Stimulated activated naive CD4-positive, alpha-beta T cell treated with Interleukin-2 at 50 U/mL for 16 hours (primary cell): ENCODE data around the gene EFTUD2.
"Not testable (repeated sequence)": the region's sequence is repeated elsewhere in the genome, so short reads cannot be mapped to it uniquely, and the experiment has no call there.

Experiments
- DNase-seq: peaks from one replicate; lab custom pipeline; 2025; lab: John Stamatoyannopoulos, UW

Gene EFTUD2

DNA sequence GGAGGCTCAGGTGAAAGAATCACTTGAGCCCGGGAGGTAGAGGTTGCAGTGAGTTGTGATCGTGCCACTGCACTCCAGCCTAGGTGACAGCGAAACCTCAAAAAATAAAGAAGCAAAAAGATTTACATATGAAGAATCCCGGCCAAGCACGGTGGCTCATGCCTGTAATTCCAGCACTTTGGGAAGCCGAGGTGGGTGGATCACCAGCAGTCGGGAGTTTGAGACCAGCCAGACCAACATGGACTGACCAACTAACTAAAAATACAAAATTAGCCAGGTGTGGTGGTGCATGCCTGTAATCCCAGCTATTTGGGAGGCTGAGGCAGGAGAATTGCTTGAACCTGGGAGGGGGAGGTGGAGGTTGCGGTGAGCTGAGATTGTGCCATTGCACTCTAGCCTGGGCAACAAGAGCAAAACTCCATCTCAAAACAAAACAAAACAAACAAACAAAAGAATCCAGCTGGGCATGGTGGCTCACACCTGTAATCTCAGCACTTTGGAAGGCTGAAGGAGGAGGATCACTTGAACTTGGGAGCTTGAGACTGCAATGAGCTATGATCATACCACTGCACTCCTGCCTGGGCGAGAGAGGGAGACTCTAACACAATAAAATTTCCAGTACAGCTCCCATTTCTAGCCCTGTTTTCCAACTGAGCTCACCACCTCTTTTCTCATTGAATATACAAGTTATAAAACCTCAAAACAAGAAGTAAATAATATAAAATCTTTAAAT, 90.4 kb downstream of the EFTUD2 start:
- DNase-seq: not testable (repeated sequence)

DNA sequence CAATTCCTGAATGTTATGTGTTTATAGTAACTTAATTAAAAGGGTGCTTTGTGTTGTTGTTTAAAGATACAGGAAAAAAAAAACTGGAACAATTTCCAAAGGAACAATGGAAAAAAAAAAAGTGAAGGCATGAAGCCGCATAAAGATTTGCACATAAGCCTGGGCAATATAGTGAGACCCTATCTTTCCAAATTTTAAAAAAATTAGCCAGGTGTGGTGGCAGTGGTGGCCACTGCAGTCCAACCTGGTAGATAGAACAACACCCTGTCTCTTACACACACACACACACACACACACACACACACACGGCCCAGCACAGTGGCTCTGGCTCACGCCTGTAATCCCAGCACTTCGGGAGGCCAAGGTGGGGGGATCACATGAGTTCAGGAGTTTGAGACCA, 91.1 kb downstream of the EFTUD2 start:
- no peak for DNase-seq

DNA sequence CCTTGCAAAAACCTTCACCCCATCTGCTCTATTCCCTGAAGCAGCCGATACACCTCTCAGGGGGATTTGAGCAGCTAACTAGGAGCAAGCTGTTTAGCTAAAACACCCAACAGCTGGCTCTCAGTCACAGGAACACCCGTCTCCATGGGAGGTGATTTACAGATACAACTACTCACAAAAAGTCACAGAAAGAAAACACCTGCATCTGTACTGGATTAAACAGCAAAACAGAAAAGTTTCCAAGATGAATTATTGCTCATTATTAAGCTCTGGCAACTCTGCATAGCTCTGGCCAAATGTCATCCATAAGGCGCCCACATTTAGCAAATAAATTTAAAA, 91.5 kb downstream of the EFTUD2 start:
- no peak for DNase-seq

DNA sequence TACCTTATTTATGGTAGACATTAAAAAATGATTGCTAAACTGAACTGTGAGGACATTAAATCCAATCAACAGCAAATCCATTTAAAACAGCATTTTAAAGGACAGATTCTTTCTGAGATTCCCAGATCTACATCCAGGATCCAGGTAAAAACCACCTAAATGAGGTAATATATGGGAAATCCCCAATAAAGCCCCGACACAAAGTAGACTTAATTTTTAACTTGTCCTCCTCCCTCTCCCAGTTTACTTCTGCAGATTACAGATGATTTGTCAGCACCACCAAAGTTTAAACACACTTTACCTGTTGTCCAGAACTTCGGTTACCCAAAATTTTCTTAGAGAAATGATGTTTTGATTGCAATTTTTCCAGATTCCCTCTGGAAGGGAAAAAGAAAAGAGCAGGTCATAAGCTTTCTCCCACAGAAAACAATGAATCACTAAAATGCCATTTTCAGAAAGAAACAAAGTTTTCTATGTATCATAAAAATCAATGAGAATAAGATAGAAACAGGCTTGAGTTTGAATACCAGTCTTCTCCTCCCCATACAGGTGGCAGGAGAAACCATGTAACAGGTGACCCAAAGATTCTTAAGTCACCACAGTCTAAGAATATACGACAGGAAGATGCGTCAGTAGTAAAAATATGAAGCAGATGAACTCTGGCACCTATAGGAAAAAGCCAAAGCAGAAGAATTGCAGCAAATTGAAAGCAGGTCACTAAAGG, 92.0 kb downstream of the EFTUD2 start:
- no peak for DNase-seq

DNA sequence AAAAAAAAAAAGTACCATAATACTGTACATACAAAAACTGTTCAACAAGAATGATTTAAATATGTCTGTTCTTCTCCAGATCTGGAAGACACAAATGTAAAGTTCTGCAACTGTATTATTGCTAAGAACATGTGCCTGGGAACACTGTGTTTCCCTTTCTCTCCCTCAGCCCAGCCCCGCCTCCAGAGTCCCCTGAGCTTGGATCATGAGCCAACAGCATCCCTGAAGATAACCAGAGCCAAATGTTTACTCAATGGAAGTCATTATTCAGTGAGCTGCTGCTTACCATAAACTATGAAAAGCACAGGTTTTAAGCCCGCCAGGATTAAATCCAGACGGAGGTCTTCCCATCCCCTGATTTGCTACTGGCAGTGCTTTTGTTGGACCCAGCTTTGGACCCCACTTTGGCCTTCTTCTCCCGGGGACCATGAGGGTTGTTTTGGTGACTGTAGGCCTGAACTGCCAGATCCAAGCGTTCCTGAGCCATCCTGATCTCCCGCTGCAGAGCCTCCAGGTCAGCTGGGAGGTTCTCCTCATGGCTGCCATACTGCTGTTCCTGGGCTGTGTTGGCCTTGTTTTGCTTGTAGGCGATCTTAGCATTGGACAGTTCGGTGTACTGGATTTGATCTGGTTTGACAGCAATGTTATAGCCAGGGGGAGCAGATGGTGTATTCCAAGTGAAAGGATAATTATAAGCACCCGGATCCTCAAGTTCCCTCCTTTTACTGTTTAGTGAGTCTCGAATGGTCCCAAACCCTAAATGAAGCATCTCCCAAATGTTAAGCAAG, 94.7 kb downstream of the EFTUD2 start:
- no peak for DNase-seq

DNA sequence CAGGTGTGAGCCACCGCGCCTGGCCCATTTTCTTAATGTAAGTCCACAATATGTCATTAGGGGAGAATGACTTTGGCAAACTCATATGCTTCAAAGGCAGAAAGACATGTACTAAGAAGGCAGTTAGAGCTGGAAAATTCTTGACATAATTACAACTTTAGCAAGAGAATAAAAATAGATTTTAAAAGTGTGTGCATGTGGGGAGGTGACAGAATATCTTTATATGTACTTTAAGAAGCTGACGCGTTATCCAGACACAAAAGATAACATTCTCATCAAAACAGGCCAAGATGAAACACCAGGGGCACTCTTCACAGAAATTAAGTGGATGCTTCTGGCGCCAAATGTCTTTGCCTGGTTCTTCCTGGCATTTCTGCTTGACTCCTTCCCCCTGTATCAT, 97.4 kb downstream of the EFTUD2 start:
- no peak for DNase-seq
